HG03159 (cell line): ENCODE results near the gene DPP7.
A peak's percentile ranks its signal among the peaks of the same experiment; 100 is the strongest.

Source experiments
- ATAC-seq: cut with Tn5 transposase; IDR thresholded peaks from one replicate; pipeline ENCODE4 v1.9.1; 2021; ENCODE audit warnings: mild to moderate bottlenecking, moderate library complexity; ENCODE audit not compliant: unreplicated experiment

The DPP7 gene

GRCh38 chr9:137114613-137115393, at the start of gene DPP7:
TSS of gene DPP7 (minus strand) at chr9:137114733. CDS start at chr9:137114713, 20 bp downstream.
- peak; percentile 64 for ATAC-seq

GRCh38 chr9:137163805-137164204, 49.3 kb upstream of the DPP7 start:
- no peak for ATAC-seq

GRCh38 chr9:137163365-137163715, 48.8 kb upstream of the DPP7 start:
- ATAC-seq, result no peak

- no peak for ATAC-seq
Observed at GRCh38 chr9:137162505-137163364, 48.2 kb upstream of the DPP7 start.

- no peak for ATAC-seq
Observed at GRCh38 chr9:137161558-137162486, 47.3 kb upstream of the DPP7 start.

GRCh38 chr9:137160716-137161557, 46.4 kb upstream of the DPP7 start:
- no peak for ATAC-seq

GRCh38 chr9:137160054-137160425, 45.5 kb upstream of the DPP7 start:
- no peak for ATAC-seq

DNA sequence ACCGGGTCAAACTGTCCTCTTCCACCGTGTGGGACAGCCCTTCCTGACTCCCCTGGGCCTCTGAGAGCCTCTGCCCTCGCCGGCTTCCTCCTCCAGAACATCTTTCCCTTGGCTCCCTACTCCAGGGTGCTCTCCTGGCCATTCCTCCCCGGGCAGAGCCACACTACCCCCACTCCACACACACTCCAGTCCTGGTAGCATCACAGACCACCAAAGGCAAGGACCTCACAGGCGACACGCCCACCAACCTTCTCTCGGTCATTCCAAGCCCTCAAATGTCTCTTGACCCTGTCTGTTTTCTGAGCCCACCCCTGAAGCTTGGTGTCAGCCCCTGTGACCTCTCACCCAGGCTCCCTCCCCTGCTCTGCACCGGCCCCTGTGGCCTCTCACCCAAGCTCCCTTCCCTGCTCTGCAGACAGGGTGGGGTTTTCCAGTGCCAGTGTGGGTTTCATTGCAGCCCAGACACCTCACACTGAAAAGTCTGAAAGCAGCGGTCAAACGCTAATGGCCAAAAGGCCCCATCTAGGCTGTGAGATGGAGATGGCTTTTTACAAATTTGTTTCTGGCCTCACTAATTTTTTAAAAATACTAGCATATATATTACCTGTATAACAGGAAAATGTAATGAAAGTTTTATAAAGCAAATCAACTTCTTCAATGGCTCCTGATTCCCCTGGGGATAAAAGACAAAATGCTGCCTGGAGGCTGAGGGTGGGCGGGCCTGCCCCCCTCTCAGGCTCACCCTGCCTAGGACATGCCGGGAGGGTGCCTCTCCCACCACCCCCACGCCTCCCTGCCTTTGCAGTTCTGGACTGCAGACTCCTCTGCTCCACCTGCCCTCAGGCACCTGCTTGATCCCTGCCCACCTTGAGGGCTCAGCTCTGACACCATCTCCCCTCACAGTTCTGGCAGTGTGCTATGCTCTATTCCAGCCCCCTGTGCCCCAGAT, 44.8 kb upstream of the DPP7 start:
- ATAC-seq, result no peak

DNA sequence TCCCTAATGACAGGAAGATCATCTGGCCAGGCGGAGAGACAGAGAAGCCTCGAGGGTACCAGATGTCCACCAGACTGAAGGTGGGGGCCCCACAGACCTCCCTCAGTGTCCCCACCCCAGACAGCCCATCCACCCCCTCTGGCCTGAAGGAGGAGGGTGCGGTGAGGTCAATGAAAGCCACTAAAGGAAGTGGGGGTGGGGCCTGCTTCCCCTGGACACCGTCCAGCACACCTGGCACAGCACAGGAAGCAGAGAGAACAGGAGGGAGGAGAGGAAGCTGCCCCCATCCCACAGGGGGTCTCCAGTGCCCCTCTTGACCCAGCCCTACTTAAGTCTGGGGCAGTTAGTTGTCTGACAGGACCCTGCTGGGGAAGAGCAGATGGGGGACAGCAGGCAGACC, 44.1 kb upstream of the DPP7 start:
- no peak for ATAC-seq

GRCh38 chr9:137157618-137158415, 43.3 kb upstream of the DPP7 start:
- no peak for ATAC-seq

- no peak for ATAC-seq
Observed at GRCh38 chr9:137156567-137157375, 42.2 kb upstream of the DPP7 start.

DNA sequence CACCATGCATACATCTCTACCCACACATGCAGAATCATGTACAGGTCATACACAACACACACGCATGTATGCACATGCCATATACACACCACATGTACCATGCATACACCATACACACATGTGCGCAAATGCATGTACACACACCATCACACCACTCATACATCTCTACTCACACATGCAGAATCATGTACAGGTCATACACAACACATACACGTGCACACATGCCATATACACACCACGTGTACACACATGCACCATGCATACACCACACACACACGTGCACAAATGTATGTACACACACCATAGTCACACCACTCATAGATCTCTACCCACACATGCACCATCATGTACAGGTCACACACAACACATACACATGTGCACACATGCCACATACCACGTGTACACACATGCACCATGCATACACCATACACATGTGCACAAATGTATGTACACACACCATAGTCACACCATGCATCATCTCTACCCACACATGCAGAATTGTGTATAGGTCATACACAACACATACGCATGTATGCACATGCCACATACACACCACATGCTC, 38.4 kb upstream of the DPP7 start:
- no peak for ATAC-seq

DNA sequence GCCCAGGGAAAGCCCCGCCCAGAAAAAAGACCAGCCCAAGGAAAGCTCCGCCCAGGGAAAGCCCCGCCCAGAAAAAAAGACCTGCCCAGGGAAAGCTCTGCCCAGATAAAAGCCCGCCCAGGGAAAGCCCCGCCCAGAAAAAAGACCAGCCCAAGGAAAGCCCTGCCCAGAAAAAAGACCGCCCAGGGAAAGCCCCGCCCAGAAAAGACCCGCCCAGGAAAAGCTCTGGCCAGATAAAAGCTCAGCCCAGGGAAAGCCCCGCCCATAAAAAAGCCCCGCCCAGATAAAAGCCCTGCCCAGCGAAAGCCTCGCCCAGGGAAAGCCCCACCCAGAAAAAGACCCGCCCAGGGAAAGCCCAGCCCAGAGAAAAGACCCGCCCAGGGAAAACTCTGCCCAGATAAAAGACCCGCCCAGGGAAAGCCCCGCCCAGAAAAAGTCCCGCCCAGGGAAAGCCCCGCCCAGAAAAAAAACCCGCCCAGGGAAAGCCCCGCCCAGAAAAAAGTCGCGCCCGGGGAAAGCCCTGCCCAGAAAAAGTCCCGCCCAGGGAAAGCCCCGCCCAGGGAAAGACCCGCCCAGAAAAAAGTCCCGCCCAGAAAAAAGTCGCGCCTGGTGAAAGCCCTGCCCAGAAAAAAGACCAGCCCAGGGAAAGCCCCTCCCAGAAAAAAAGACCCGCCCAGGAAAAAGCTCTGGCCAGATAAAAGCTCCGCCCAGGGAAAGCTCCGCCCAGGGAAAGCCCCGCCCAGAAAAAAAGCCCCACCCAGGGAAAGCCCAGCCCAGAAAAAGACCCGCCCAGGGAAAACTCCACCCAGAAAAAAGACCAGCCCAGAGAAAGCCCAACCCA, 36.3 kb upstream of the DPP7 start:
- peak; percentile 48 for ATAC-seq

DNA sequence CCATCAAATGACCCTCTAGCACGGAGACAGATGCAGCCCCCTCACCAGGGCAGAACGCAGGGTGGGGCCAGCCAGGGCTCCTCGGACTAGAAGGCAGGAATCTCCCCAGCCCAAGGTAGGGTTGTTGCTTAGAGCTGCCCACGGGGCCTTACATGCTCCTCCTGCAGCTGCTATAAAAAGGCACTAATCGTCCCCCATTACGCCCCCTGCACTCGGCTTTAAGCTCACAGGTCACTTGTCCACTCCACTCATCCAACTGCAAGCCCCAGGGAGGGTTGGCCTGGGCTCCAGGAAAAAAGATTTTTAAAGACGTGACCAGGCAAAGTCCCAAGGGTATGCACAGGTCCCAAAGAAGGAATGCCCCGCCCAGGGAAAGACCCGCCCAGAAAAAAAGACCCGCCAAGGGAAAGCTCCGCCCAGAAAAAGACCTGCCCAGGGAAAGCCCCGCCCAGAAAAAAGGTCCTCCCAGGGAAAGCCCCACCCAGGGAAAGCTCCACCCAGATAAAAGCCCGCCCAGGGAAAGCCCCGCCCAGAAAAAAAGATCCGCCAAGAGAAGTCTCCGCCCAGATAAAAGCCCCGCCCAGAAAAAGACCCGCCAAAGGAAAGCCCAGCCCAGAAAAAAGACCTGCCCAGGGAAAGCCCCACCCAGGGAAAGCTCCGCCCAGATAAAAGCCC, 35.5 kb upstream of the DPP7 start:
- ATAC-seq, result peak; percentile 24

DNA sequence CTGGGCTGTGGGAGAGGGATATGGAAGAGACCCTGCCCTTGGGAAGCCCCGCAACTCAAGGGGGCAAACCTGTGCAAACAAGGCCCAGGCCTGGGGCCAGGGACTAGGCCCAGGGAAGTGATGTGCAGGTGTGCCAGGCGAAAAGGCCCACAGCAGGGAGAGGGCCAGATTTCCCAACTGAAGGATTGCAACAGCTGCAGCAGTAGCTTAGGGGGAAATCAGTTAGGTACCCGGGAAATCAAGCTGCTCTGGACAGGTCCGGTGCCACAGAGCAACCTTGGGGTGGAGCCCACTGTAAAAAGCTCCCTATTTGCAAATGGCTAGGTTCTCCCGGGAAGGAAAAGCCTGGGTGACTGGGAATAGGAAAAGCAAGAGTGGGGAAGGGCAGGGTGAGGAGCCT, 34.8 kb upstream of the DPP7 start:
- ATAC-seq, result no peak

DNA sequence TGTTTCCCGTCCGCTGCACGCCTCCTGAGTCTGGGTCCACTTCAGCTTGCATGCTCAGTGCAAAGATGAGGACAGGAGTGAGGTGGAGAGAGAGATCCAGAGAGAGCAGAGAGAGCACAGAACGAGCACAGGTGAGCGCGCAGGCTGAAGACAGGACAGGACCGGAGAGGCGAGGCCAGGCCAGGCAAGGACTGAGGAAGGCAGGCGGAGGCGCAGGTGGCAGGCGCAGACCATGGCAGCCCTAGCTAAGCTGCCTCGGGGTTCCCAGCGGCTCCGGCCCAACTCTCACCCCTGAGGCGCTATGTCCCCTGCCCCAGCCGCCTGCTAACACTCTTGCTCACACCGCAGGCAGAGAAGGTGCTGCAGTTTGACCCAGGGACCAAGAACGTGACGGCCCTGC, 34.1 kb upstream of the DPP7 start:
- ATAC-seq, result no peak
